ENCODE measurements around the gene TMEM198. TPM values are rescaled to one million over a fixed set of nuclear protein-coding genes. Genes with fewer than 3 reads are reported as not detected.
A peak's percentile ranks its signal among the peaks of the same experiment; 100 is the strongest.

The TMEM198 gene
- total and polyA plus RNA-seq, 9 of the 15 experiments (the other 6 are each of a cell fraction or from before 2014, with no cell fraction given) = 0.03 to 3.8 (median 1.0) TPM

- no peak for TF ChIP-seq MED1 (CRISPR knock-in tag; IDR thresholded peaks at IDR 0.05; ENCODE audit: borderline replicate concordance)
- no peak for TF ChIP-seq FIP1L1 (IDR thresholded peaks at IDR 0.05; ENCODE audit: low read depth, low read length, poor library complexity, severe bottlenecking)
- no peak for TF ChIP-seq ZNF133 (CRISPR knock-in tag; IDR thresholded peaks at IDR 0.05)
- no peak for TF ChIP-seq ZNF324 (CRISPR knock-in tag; IDR thresholded peaks at IDR 0.05)
- no peak for TF ChIP-seq TFAM (CRISPR knock-in tag; conservative IDR thresholded peaks at IDR 0.05)
- no peak for TF ChIP-seq THAP7 (CRISPR knock-in tag; IDR thresholded peaks at IDR 0.05)
- TF ChIP-seq PRDM10 (IDR thresholded peaks at IDR 0.05; ENCODE audit: partially characterized antibody) = peak; percentile 8
- no peak for TF ChIP-seq PHF8 (IDR thresholded peaks at IDR 0.05; ENCODE audit: borderline replicate concordance, low read length)
- TF ChIP-seq CCAR2 (IDR thresholded peaks at IDR 0.05; ENCODE audit: low read depth, low read length) = no peak
- TF ChIP-seq CCNT2 (IDR thresholded peaks at IDR 0.05; ENCODE audit: borderline replicate concordance, extremely low read depth, insufficient read length, low read depth, low read length) = peak; percentile 97
- TF ChIP-seq HDAC1 (IDR thresholded peaks at IDR 0.05) = peak; percentile 60 to 69; a peak in 2 of 4 replicates
- TF ChIP-seq TGIF2 (CRISPR knock-in tag; IDR thresholded peaks at IDR 0.05) = no peak
- no peak for TF ChIP-seq MTF1 (CRISPR knock-in tag; IDR thresholded peaks at IDR 0.05; ENCODE audit: borderline replicate concordance)
- TF ChIP-seq SMAD4 (CRISPR knock-in tag; conservative IDR thresholded peaks at IDR 0.05) = peak; percentile 86
- TF ChIP-seq ZNF280A (IDR thresholded peaks at IDR 0.05; ENCODE audit: low read depth, partially characterized antibody) = no peak
- 0 out of 2 replicates have a peak, but pooled peaks have one; percentile 35 for TF ChIP-seq MITF (IDR thresholded peaks at IDR 0.05)
- no peak for TF ChIP-seq KDM2B (CRISPR knock-in tag; IDR thresholded peaks at IDR 0.05)
- TF ChIP-seq HLTF (IDR thresholded peaks at IDR 0.05) = no peak
- no peak for TF ChIP-seq ZNF445 (CRISPR knock-in tag; IDR thresholded peaks at IDR 0.05; ENCODE audit: low read depth)
- TF ChIP-seq ZNF699 (CRISPR knock-in tag; IDR thresholded peaks at IDR 0.05; ENCODE audit: insufficient replicate concordance) = no peak
Observed at GRCh38 chr2:219525533-219526232, 18.1 kb upstream of the TMEM198 start (continued).

Measured in K562 (cell line).